ENCODE results near the gene MFNG. TPM values are rescaled to one million over a fixed set of nuclear protein-coding genes. Genes with fewer than 3 reads are reported as not detected.
A peak's percentile ranks its signal among the peaks of the same experiment; 100 is the strongest.

The MFNG gene
- total RNA-seq, 1 donor from 2014 or later = 163 TPM

- DNase-seq = no peak
Measured at GRCh38 chr22:37443977-37444376, 42.2 kb downstream of the MFNG start.

- DNase-seq = no peak
Measured at GRCh38 chr22:37443086-37443485, 43.1 kb downstream of the MFNG start.

DNA sequence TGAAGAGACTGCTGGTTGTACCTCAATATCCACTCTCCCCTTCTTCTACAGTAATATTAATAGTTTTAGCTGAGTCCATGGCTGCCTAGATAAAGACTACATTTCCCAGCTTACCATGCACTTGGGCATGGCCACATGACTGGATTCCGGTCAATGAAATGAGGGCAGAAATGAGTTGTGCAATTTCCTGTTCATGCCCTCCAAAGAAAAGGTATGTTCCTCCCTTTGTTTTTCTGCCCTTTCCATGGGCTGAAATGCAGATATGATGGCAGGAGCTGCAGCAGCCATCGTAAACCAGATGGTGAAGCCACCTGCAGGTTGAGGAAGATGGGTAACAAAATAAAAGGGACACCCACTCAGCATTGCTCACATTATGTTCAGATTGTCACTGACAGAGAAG lies 43.6 kb downstream of the MFNG start:
- DNase-seq = peak; percentile 50

DNA sequence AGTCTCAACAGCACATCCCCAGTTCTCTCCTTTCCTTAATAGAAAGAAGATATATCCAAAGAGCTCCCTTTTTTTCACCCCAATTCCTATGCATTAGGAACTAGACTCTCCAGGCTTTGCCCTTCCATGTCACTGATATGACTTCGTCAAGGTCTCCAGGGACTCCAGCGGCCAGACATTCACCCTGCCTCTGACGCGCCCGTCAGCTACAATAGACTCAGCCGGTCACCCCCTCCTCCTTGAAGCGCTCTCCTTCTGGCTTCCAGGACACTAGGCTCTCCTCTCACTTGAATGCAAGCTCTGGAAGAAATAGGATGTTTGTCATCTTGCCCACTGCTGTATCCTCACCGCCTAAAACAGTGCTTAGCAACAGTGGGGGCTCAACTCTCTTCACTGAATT lies 44.0 kb downstream of the MFNG start:
- DNase-seq = peak; percentile 26

GRCh38 chr22:37440875-37441274 lies 45.3 kb downstream of the MFNG start:
- no peak for DNase-seq

DNA sequence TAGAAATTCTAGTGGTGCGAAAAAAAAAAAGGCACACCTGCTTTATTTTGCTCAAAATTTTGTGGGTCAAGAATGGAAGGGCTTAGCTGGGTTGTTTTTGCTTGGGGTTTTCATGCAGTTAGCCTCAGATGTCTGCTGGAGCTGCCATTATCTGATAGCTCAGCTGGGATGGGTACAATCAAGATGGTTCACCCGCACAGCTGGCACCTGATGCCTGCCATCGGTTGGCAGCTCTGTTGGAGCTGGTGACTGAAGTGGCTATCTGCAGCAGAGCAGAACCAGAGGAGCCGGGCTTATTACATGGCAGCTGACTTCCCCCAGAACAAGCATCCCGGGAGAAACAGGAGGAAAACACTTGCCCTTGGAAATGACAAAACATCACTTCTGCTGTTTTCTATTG lies 46.8 kb downstream of the MFNG start:
- DNase-seq = no peak

DNA sequence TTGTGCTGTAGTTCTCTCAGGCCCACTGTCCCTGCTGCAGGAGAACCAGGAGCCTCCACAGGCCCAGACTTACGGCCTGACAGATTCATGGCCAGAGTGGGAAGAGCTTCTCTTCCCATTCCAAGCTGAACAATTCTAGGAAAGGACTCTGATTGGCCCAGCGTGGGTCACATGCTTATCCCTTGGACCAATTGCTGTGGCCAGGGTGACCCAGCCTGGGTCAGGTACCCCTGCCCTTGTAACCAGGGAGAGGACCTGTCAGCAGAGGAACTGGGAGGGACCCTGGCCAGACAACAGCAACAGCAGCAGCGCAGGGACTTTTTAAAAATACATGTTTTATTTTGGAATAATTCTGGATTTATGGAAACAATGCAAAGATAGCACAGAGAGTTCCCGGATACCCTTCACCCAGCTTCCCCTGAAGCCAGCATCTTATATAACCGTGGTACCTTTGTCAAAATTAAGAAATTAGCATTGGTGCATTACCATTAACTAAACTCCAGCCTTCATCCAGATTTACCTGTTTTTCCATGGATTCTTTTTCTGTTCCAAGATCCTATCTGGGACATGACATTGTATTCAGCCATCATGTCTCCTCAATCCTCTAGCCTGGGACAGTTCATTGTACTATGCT lies 50.1 kb downstream of the MFNG start:
- no peak for DNase-seq

DNA sequence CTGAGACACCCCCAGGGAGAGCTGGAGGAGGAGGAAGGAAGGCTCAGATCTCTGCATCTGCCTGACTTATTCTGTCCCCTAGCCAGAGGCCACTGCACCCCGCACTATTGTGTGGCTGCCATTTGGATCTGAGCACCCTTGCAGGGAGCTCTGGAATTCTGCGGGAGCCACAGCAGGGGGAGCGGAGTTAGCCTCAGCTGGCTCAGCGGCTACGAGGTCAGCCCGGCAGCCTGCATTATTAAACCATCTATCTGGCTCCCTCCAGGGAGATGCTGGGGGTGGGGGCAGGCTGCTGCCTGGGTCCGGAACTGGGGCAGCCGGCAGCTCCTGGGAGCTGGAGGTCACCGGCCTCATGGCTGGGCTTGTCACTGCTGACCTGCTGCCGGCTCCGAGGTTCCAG lies 52.4 kb downstream of the MFNG start:
- no peak for DNase-seq

GRCh38 chr22:37432708-37433054 lies 53.5 kb downstream of the MFNG start:
- DNase-seq = no peak

GRCh38 chr22:37431801-37432707 lies 54.1 kb downstream of the MFNG start:
- DNase-seq = peak; percentile 87

GRCh38 chr22:37431366-37431765 lies 54.8 kb downstream of the MFNG start:
- peak; percentile 34 for DNase-seq

DNA sequence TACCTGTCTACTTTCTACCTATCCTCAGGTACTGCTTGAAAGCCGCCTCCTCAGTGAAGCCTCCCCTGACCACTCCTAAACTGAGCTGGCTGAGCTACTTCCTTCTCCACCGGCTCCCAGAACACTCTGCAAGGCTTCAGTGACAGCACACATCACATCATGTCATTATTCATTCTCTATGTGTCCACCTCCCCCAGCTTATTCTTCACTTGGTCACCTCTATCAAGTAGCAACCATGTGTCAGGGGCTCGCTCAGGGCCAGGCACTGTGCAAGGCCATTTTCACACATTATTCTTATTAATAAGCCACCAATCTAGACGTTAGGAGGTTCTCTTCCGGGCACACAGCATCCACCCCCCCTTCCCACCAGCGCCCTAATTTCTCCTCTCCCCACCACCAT lies 55.2 kb downstream of the MFNG start:
- DNase-seq = no peak

GRCh38 chr22:37428649-37429586 lies 57.3 kb downstream of the MFNG start:
- DNase-seq = peak; percentile 73

GRCh38 chr22:37427711-37428635 lies 58.2 kb downstream of the MFNG start:
- DNase-seq = no peak

DNA sequence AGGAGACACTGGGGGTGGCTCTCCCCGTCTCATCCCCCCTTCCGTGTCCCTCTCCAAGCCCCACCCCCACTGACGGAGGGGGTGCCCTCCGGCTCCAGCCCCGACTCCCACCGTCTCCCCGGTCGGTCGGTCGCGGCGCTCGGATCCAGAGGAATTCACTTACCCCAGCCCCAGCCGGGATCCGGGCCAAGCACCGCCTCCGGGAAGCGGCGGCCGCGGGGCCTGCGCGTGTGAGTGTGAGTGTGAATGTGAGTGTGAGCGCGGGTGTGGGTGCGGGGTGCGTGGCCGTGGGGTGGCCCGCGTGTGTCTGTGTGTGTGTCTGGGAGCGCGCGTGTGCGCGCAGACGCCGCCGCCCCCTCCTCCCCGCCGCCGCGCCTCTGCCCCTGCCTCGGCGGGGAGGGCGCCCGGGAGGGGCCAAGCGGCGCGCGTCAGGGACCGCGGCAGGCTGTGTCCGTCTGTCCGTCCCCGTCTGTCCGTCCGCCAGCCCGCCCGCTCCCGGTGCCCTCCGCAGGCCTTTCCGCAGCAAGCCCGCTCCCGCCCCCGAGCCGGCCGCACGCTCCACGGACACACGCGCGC lies 59.0 kb downstream of the MFNG start, which contains the start of gene ELFN2:
Gene ELFN2 (minus strand): TSS at position 345 of the 576 bp plus-strand sequence. CDS start 51,945 bp downstream, outside the sequence.
- peak; percentile 50 for DNase-seq

GRCh38 chr22:37426706-37427134 lies 59.5 kb downstream of the MFNG start:
- DNase-seq = no peak

DNA sequence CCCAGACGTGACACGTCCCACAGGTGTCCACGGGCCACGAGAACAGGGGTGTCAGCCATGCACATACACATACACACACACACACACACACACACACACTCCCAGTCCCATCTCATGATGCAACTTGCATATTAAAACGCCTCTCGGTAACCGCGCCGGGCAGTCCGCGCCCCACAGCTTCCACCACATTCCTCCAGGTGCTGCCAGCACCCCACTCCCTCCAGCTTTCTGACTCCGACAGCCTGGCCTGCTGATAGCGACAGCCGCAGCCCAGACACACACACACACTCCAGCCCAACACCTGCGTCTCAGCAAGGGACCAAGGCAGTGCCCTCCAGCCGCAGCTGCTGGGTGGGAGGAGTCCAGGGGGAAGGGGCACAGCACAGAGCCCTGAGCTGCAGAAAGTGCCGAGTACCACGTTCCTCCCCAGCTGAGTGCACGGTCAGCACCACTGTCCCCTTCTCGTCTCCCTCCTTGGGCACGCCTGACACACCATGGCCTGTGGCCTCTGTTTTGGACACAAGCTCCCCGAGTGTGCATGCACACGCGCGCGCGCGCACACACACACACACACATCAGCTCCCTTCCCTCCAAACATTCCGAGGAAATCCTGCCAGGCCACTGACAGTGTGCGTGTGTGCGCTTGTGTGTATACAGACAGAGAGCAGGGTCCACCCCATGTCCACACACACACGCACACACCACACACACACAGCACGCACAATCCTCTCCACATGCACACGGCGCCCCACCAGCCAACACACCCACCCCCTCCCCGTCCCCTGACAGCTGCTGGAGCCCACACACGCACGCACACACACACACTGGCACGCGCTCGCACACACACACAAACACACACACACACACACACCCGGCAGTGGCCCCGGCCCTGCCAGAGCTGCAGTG lies 60.1 kb downstream of the MFNG start:
- peak; percentile 33 for DNase-seq

DNA sequence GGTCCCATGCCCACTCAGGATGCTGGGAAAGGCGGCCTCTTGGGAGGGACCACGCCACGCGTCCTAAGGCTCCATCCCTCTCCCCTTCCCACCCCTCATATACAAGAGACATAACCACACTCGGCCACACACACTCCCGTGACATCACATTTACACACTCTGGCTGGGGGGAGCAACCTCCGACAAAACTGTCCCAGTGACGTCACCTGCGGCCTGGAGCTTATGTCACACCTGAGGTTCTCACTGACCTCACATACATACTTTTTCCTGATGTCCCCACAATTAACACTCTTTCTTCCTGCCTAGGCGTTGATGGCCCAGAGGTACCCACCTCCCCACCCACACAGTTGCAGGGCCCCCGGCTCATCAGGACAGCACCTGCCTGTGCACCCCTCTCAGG lies 60.8 kb downstream of the MFNG start:
- DNase-seq = no peak

DNA sequence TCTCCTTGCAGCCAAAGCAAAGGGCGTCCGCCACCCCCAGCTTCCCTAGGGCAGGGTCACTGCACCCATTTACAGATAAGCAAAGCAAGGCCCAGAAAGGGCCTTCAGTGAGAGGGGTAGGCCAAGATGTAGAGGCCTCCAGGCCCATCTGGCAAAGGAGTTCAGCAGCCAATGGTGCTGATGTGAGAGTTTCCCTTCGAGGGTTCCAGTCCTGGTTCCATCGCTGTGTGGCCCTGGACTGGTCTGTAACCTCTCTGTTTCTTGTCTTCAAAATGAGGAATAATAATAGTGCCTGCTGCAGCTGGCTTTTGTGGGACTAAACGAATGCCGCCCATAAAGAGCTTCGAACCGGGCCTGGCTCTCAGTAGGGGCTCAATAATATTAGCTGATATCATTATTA lies 62.9 kb downstream of the MFNG start:
- DNase-seq = no peak

DNA sequence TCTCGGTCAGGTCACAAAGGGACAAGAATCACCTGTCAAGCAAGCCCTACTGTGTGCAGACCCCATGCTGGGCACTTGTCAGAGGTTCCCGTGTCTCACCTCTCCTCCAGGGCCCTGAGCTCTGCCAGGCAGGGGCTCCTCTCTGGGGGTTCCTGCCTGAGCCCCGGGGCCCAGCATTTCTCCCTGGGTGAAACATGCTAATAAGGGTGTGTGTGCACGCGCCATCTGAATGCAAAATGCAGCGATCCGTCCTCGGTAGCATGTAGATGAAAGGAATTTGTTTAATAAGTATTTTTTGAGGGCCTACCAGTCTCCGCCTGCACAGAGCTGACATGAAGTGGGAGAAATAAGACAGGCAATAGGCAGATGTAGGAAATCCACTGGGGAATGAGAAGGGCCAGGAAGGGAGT lies 64.7 kb downstream of the MFNG start:
- no peak for DNase-seq

Data from dermis blood vessel endothelial cell (primary cell).